GM19043 (cell line): ENCODE measurements around the gene AR.
"Not testable (repeated sequence)": the region's sequence is repeated elsewhere in the genome, so short reads cannot be mapped to it uniquely, and the experiment has no call there.

Source experiments
- ATAC-seq: cut with Tn5 transposase; IDR thresholded peaks from one replicate; pipeline ENCODE4 v1.9.1; 2021; ENCODE audit warnings: low read depth; ENCODE audit not compliant: unreplicated experiment

The AR gene

DNA sequence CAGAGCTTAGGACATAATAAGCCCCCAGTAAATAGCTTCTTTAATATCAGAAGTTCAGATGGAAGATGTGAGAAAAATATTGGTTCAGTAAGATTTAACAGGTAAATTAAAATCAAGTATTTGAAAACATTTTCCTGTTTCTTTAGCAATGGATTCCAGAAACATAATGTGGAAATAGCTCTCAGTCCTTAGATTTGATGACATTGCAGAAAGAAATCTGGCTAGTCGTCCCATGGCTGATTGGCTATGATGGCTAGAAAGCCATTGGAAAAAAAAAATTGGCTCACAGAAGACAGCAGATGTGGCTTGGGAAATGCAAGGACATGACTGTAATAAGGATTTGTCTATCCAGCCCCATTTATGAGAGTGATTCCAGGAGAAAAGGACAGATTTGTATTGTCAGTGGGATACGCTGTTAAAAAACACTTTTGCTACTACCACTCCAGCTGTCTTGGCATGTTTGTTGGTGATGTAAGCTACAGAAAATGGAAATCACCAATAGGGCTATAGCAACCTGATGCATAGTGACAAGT is 78.3 kb downstream of the AR start:
- ATAC-seq, result no peak

DNA sequence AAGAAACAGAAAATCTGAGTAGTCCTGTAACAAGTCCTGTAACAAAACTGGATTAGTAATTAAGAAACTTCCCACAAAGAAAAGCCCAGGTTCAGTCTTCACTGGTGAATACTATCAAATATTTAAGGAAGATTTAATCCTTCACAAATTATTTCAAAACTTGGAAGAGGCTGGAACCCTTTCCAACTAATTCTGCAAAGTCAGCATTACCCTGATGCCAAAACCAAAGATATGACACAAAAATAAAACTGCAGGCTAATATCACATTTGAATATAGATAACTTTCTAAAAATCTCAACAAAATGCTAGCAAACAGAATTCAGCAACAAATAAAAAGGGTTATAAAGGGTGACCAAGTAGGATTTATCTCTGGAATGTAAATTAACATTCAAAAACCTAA is 80.5 kb downstream of the AR start:
- no peak for ATAC-seq

DNA sequence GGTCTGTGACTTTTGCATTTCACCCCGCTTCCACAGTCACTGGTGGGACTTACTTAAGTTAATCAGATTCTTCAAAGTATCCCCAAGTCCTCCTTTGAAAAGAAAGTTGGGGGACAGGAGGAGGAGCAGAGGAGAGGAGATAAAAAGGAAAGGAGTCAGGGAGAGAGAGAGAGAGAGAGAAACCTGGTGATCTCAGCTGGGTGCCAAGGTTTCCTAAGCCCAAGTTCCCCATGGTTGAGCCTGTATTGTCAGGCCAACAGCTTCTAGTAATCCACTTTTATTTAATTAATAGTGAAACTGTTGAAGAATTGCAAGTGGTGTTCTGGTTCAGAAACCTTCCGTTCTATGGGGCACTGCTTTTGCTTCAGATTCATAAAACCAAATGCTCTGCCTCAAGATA is 91.6 kb downstream of the AR start:
- no peak for ATAC-seq

DNA sequence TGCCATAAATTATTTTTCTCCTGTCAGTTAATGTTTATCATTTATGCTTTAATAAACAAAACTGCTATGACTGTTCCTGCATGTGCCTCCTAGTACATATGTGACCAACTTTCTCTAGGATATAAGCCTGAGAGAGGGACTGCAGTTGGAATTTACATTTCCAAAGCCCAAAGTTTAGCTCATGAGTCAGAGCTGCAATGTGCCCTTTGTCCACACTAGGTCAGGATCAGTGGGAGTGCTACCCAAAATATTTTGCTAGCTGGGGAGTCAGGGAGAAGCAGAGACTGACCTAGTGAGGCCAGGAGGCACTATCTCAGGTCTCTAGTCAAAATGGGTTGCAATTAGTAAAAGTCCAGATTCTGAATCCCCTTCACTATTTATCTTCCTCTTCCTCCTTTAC is 92.7 kb downstream of the AR start:
- no peak for ATAC-seq

DNA sequence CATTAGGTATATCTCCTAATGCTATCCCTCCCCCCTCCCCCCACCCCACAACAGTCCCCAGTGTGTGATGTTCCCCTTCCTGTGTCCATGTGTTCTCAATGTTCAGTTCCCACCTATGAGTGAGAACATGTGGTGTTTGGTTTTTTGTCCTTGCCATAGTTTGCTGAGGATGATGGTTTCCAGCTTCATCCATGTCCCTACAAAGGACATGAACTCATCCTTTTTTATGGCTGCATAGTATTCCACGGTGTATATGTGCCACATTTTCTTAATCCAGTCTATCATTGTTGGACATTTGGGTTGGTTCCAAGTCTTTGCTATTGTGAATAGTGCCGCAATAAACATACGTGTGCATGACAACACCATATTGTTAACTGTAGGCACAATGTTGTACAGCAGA is 93.5 kb downstream of the AR start:
- not testable (repeated sequence) for ATAC-seq

DNA sequence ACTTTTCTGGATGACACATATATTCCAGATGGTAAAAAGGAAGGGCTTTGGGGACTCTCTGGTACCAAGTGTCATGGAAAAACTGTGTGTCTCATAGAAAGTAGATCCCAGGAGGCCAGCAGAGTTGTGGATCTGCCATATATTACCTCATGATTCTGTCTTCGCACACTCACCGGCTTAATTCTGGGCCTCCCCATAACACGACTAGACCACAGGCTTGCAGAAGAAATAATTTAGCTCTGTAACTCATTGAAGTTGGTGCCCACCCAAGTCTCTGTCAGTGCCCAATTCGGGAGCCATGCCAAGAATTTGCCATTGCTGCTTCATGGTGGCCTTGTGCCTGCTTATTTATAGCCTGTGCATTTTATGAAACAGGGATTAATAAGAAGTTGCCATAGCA is 104.5 kb downstream of the AR start:
- ATAC-seq, result no peak

DNA sequence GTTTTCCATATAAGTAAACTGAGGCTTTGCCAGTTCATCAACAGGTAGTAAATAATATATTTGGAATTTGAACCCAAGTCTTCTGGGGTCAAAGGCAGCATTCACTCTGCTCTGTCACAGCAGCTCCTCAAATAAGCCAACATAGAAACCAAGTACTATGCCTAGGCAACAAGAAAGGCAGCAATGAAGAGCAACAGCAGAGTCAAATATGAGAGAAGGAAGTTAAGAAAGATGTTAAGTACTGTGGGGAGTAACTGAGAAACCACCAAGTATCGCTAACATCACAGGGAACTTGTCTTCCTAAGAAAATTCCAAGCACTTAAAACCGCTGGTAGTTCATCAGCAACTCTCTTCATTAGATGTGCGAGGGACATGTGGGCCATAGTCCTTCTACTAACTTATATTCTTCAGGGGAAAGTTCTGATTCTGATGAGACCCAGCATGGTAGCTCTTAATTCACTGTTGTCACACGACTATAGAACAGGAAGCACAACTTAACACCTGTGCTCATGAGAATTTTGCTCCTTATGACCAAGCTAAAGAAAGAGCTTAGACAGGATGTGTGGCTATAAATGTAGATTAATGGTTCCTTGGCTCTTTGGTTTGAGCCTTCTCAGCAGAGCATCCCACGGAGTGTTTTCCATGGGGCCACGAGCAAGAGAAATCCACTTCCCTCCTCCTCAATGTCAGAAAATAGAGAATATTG is 107.8 kb downstream of the AR start:
- no peak for ATAC-seq

DNA sequence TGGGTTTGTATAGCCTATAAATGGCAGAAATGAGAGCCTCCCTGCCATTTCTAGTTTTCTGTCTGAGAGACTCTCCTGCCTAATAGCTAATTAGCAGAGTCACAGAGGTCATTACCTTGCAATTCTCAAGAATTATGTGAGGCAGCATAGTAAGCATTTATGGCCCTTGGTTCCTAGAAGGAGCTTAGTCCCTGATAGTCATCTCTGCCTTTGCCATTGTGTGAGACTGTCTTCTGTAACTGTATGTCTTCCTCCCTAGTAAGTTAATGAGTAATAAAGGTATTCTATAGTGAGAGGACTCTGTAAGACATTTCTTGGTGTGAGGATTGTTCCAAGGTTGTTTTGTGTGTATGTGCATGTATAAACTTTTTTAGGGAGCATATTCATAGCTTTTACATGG is 108.7 kb downstream of the AR start:
- ATAC-seq, result no peak

DNA sequence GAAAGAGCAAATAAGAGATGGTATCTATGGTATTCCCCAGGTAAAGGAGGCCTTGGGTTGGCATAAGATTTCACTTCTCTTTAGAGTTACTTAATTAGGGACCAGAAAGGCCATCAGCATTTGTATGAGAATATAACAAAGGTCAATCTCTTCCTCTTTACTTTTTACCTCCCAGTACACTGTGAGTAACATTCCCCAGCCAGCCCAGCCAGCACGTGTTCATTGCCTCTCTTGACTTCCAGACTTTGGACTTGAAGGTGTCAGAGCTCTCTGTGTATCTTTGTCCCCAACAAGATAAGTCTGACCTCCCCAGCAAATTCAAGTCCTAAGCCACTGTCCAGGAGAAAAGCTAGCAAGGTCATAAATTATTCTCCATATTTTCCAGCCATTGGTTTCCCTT is 110.5 kb downstream of the AR start:
- no peak for ATAC-seq

DNA sequence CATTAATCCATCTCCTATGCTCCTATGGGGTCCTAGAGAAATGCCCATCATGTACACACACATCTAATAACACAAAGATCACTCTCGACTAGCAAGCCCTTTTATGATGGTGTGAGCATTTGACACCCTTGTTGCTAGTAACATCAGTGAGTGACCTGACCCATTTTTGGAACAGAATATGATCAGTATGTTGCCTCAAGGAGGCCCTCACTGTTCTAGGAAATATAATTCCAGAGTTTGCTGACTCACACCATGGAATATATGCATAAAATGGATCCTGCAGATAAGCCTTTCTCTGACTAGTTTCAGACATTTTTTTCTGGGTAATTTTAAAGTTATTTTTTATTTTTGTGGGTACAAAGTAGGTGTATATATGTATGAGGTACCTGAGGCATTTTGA is 121.8 kb downstream of the AR start:
- no peak for ATAC-seq

DNA sequence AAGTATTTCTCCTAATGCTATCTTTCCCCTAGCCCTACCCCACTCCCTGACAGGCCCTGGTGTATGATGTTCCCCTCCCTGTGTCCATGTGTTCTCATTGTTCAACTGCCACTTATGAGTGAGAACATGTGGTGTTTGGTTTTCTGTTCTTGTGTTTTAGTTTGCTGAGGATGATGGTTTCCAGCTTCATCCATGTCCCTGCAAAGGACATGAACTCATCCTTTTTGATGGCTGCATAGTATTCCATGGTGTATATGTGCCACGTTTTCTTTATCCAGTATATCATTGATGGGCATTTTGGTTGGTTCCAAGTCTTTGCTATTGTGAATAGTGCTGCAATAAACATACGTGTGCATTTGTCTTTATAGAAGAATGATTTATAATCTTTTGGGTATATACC is 126.9 kb downstream of the AR start:
- ATAC-seq, result not testable (repeated sequence)

DNA sequence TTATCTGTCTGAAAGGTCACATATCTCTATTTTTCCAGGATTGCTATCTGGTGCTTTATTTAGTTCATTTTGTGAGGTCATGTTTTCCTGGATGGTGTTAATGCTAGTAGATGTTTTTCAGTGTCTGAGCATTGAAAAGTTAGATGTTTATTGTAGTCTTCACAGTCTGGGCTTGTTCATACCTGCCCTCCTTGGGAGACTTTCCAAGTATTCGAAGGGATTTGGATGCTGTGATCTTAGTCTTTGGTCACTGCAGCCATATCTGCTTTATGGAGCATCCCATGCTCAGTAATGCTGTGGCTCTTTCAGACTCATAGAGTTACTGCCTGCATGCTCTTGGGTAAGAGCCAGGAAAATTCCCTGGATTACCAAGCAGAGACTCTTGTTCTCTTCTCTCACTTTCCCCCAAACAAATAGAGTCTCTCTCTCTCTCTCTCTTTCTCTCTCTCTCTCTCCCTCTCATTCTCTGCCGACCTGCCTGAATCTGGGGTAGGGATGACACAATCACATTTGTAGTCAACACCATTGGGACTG is 130.0 kb downstream of the AR start:
- no peak for ATAC-seq

DNA sequence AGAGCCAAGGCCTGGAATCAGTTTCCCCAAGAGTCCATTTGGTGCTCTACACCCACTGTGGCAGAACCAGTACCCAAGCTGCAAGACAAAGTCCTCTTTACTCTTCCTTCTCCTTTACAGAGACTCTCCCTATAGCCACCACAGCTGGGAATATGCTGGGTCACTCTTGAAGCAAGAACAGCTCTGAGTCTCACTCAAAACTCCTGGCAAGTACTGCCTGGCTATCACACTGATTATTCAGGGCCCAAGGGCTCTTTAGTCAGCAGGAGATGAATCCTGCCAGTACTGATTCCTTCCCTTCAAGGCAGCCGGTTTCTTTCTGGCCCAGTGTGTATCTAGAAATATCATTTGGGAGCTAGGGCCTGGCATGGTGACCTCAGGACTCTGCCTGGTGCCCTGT is 130.9 kb downstream of the AR start:
- ATAC-seq, result no peak

DNA sequence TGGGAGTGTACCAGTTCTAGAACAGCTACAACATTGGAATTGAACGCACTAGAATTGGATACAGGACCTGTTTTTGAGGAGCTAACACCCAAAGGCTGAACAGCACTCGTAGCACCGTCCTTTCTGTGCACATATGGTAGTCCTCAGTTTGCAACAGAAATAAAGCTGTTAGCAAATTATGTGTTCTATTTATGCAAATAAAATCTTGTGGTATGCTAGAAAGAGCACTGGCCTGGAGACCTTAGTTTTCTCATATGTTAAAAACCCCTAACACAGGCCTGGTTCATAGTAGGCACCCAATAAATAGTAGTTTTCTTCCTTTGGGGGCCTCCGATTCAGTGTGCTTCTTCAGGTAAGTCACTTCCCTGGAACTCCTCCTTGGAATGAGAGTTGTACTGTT is 140.3 kb downstream of the AR start:
- ATAC-seq, result no peak

DNA sequence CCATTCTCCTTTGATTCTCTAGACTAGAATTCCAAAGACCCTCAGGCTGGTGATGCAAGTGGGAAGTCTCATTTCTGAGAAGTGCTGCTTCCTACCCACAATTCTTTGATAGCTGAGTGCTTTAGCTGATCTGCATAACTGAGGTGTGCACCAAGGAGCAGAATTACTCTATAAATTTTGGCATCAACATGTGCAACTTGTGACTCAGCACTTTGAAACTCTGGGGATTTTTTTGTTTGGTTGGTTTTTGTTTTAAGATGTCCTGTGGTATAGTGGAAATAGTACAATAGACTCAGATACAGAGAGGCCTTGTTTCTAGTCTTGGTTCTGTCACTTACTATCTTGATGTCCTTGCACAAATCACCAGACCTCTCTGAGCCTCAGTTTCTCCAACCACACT is 148.4 kb downstream of the AR start:
- ATAC-seq, result no peak

DNA sequence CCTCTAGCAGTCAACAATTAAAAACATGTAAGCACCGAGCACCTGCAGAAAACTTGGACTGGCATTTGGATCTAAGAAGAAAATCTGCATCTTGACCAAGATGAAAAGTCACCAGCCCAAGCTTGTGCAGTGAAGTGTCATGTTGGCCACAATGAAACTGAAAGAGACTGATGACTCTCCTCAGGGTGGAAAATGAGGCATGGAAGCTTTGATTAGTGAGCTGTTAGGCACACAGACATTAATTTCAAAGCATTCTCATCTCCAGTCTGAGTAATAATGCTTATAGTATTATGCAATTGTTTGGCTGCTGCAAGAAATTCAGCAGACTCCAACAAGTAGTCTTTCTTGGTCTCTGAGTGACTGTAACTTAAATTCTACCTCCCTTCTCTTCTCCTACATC is 150.1 kb downstream of the AR start:
- no peak for ATAC-seq

DNA sequence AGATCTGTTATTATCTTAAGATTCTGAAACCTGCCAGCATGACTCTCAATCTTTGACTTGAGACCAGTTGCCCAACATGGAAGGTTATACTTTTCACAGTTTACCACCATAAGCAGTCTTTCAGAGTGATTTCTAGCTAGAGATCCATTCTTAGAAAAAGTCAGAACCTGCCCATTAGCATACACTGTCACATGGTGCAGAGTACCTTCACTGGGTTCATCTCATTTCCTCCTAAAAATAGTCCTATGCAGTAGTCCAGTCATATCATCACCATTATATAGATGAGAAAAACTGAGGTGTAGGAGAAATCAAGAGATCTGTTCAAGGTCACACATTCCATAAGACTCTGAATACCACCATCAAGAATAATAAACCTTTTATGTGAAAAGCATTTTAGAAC is 153.6 kb downstream of the AR start:
- no peak for ATAC-seq

DNA sequence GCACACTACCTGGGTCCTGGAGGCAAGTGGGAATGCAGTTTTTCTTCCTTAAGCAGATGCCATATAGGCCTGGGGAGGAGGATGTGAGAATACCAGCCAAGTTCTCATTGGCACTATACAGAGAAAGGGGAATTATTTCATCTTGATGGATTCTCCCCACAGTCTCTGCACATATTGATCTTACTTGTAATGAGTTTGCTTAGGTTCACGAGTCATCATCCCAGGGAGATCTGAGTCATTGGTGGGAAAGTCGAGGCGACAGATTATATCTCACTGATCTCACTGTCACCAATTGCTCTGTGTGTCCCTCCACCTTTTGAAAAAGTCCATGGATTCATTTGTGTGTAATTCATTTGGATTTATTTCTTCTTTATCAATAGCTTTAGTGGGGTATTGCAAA is 156.8 kb downstream of the AR start:
- no peak for ATAC-seq

DNA sequence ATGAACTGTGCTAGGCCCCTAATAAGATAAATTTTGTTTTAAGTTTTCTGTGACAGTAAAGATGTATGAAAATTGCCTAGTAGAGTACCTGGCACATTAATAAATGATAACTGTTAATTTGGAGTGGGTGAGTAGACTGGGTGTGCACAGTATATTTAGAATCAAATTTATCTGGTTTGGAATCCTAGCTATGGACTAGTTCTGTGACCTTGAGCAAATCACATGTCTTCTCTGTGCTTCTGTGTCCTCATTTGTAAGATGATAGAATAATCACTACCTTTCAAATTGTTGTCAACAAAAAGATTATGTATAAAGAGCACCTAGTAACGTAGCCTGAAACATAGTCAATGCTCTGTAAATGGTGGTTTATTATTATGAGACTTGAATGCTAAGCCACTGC is 170.2 kb downstream of the AR start:
- no peak for ATAC-seq

DNA sequence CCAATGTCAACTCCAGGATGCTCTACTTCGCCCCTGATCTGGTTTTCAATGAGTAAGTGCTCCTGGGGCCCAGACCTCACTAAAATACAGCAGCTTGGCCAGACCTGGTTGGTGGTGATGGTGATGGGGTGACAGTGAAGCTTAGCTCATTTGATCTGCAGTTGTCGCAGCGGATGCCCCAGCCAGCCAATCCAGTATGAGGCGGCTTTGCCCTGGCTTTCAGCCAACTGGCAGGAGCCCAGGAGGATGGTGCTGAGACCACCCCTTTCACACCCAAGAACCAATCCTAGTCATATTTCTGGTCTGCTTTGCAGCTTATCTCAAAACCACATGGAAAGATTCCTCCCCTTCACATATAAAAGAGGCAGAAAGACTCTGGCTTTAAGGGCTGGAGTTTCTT is 173.8 kb downstream of the AR start:
- ATAC-seq, result no peak

DNA sequence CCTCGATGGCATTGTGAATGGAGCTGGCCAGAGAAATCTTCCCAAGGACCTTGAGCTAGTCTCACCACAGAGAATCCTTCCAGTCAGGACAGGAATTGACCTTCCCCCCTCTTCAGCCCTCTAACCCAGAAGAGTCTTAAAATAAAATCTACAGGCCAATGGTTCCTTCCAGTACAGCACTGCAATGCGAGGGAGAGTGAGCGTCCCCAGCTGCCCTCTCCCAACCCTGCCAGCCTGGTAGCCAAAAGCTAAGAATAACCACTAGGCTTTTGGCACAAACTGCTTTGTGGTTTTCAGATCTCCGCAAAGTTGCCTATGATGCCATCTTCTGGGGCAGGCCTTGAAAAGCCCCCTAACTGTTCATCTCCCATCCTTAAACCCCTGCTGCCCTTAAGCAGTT is 175.1 kb downstream of the AR start:
- no peak for ATAC-seq

DNA sequence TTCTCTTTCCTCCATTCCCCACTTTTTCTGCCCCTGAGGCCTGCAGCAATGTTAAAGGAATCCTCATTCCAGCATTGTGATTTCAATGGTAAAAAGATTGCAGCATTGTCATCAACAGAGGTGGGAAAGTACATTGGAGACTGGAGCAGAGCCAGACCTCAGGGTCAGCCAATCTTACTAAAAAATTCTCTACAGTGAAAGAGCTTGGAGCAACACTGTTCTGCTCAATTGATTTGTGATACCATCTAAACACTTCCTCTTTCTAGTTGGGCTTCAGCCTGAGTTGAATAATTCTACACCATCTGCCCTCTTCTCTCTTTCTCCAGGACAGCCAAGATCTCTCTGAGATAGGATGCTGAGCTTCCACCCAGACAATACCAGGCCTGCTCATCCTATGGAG is 176.5 kb downstream of the AR start:
- ATAC-seq, result no peak

DNA sequence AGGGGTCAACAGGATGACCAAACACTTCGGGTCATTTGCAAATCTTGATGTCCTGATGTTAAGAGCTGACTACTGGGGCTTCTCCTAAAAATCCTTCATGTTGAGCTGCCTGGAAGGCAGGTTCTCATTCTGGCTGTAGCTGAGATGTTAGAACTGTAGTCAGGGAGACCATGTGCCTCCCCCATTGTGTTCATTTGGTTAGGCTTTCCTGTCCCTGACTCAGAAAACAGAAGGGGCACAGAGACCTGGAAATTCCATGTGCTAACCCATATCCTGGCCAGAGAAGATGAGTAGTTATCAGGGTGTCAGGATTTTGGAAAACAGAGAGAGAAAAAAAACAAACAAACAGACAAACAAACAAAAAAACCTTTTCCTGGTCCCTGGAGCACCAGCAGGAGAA is 177.5 kb downstream of the AR start:
- ATAC-seq, result no peak
